ENCODE measurements around the gene SLC9C2. TPM values are rescaled to one million over a fixed set of nuclear protein-coding genes. Genes with fewer than 3 reads are reported as not detected.

Gene SLC9C2
- polyA plus RNA-seq, 1 donor from 2014 or later = 0.31 TPM

GRCh38 chr1:173451981-173452380, 150.9 kb downstream of the SLC9C2 start:
- H3K4me2 ChIP-seq (ENCODE audit: low read length) = no peak overlapping the region
- TF ChIP-seq POLR2AphosphoS5 (IDR thresholded peaks at IDR 0.05) = no peak
- TF ChIP-seq SMC3 (conservative IDR thresholded peaks at IDR 0.05; ENCODE audit: poor library complexity) = no peak
- TF ChIP-seq TAF1 (IDR thresholded peaks at IDR 0.05; ENCODE audit: low read depth) = no peak
- TF ChIP-seq EZH2 (IDR thresholded peaks at IDR 0.05; ENCODE audit: borderline replicate concordance, insufficient read depth, low read length, poor library complexity, severe bottlenecking) = no peak
- TF ChIP-seq REST (IDR thresholded peaks at IDR 0.05; ENCODE audit: borderline replicate concordance) = no peak
- TF ChIP-seq RAD21 (conservative IDR thresholded peaks at IDR 0.05) = no peak
- no peak for TF ChIP-seq CTCF (IDR thresholded peaks at IDR 0.05; ENCODE audit: poor library complexity, severe bottlenecking)
- TF ChIP-seq EP300 (conservative IDR thresholded peaks at IDR 0.05; ENCODE audit: poor library complexity, severe bottlenecking) = no peak
- TF ChIP-seq MXI1 (conservative IDR thresholded peaks at IDR 0.05; ENCODE audit: poor library complexity, severe bottlenecking) = no peak
- no peak overlapping the region for H3K4me3 ChIP-seq (ENCODE audit: low read length)
- no peak overlapping the region for H3K27ac ChIP-seq (ENCODE audit: low read length)
- H3K27me3 ChIP-seq (ENCODE audit: insufficient read depth, low read depth, low read length) = no peaks in the 10 kb centered on the region
- no peaks in the 10 kb centered on the region for H3K9me3 ChIP-seq (ENCODE audit: low read length)
- H4K20me1 ChIP-seq (ENCODE audit: insufficient read depth) = no peaks in the 10 kb centered on the region
- no peak overlapping the region for H2AFZ ChIP-seq (ENCODE audit: low read depth, low read length)
- no peaks in the 10 kb centered on the region for H3K79me2 ChIP-seq (replicated peaks; ENCODE audit: insufficient read depth, low read length)
- H3F3A ChIP-seq (ENCODE audit: insufficient read depth, low read length, poor library complexity, severe bottlenecking) = no peaks in the 10 kb centered on the region
- no peaks in the 10 kb centered on the region for H3K9me2 ChIP-seq (ENCODE audit: insufficient read depth, low read length)
- H3K36me3 ChIP-seq (ENCODE audit: insufficient read depth, low read length) = no peaks in the 10 kb centered on the region
- H3K9ac ChIP-seq (ENCODE audit: low read length) = no peak overlapping the region

Other genes with a start within 250 kb of the SLC9C2 start
- gene PRDX6, start 125.7 kb downstream of the SLC9C2 start, polyA plus RNA-seq = 111 and 118 TPM in 2 replicates
- gene TEX50, start 32.3 kb upstream of the SLC9C2 start, polyA plus RNA-seq = not detected in 2 replicates
- 8.7 and 9.9 TPM in 2 replicates for gene ANKRD45, start 66.8 kb upstream of the SLC9C2 start, polyA plus RNA-seq
- 33.2 and 41.8 TPM in 2 replicates for gene KLHL20, start 111.9 kb upstream of the SLC9C2 start, polyA plus RNA-seq
- gene DARS2, start 221.6 kb upstream of the SLC9C2 start, polyA plus RNA-seq = 4.5 and 7.1 TPM in 2 replicates
- 6.4 and 7.4 TPM in 2 replicates for gene CENPL, start 221.8 kb upstream of the SLC9C2 start, polyA plus RNA-seq

Measured in neural cell (in vitro differentiated cells).